SJSA1 (cell line): Measurements from ENCODE around the gene SMIM36. TPM values are rescaled to one million over a fixed set of nuclear protein-coding genes. Genes with fewer than 3 reads are reported as not detected.
"Not testable (repeated sequence)": the region's sequence is repeated elsewhere in the genome, so short reads cannot be mapped to it uniquely, and the experiment has no call there.

Experiments used
- DNase-seq, 2 experiments: peaks; one replicate each; pipeline ENCODE4 v3.0.0-alpha.2; 2015 to 2020; ENCODE audit warnings: low spot score in 2 of 2, low read depth in 1 of 2
- H3K27ac ChIP-seq: fragments of 250-450 bp; sonication (Bioruptor Pico); 2 replicates; pipeline ENCODE4 v1.5.1; 2020; ENCODE audit warnings: mild to moderate bottlenecking, moderate library complexity
- H3K27me3 ChIP-seq: fragments of 250-450 bp; sonication (Bioruptor Pico); replicated peaks from 2 replicates; pipeline ENCODE4 v1.5.1; 2020; ENCODE audit warnings: mild to moderate bottlenecking, moderate library complexity
- H3K36me3 ChIP-seq: fragments of 250-450 bp; sonication (Bioruptor Pico); 2 replicates; pipeline ENCODE4 v1.5.1; 2020; ENCODE audit warnings: mild to moderate bottlenecking
- H3K4me1 ChIP-seq: fragments of 250-450 bp; sonication (Bioruptor Pico); replicated peaks from 2 replicates; pipeline ENCODE4 v1.6.1; 2021; ENCODE audit warnings: mild to moderate bottlenecking
- H3K4me3 ChIP-seq: fragments of 250-450 bp; sonication (Bioruptor Pico); 2 replicates; pipeline ENCODE4 v1.5.1; 2020; ENCODE audit warnings: mild to moderate bottlenecking
- H3K9me3 ChIP-seq: fragments of 250-450 bp; sonication (Bioruptor Pico); replicated peaks from 2 replicates; pipeline ENCODE4 v1.5.1; 2020; ENCODE audit warnings: mild to moderate bottlenecking
- total RNA-seq: library from RNA; depleted of rRNA; stranded (reverse); fragments of >200 nt; shearing (Covaris generic); gene quantifications from 2 replicates; pipeline ENCODE4 v1.2.3, GENCODE V29; 2014

The SMIM36 gene
- total RNA-seq, 1 experiment from 2014 or later, result not detected

DNA sequence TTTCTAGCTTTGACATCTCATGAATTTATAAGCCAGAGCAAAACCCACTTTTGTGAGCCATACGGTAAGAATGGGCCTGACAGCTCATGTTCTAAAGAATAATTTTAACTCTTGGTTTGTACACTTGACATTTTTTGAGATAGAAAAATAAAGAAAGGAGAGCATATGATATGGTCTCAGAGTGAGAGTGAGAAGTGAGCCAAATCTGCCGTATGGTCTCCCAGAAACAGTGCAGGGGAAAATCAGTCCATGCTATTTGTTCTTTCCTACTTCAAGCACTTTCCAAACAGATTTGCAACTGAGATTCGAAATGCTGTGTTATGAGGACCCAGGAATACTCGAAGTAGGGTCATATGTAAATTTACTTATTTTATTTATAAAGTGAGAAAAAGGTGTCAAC lies 20.9 kb downstream of the SMIM36 start:
- Histone ChIP-seq H3K9me3 (no peaks in the 10 kb centered on the region), H3K27me3 (0 out of 2 replicates have a peak, but pooled peaks cover 5% of the 10 kb centered on the region), H3K4me1 (peaks cover 5% of the 10 kb centered on the region; the same call in 1 of the 2 replicates), H3K4me3 (no peak overlapping the region), H3K27ac (no peak overlapping the region), H3K36me3 (no peaks in the 10 kb centered on the region)
- no peak for DNase-seq

DNA sequence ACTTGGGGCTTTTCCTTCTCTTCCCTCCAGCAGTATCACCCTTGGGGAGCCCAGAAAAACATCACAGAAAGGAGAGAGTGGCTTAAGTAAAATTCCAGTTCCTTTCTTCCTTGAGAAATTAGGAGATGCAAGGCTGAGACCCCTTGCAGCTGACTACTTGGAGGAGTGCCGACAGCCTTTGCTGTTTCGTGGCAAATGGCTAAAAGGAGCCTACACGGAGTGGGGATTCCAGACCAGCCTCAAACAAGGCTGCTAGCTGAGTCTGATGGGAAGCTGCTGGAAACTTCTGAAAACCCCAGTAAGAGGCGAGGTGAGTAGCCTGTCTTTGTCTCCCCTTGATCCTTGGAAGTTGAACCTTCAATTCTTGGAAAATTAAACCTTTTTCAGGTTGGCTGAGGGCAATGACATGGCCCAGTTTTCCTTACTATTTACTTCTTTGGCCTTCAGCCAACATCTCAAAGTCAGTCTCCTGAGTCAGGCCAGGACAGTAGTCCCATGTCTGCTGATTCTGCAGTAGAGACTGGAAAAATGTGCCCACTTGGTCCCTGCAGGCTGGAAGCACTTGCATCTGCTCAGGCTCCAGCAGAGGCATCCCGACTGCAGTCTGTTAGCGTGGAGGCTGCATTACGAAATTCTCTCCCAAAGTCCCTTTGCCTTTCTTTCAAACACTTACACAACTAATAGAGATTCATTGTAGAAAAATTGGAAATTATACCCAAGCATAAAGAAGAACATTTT lies 23.4 kb downstream of the SMIM36 start:
- Histone ChIP-seq H3K9me3 (no peaks in the 10 kb centered on the region), H3K27me3 (no peaks in the 10 kb centered on the region), H3K4me3 (no peak overlapping the region), H3K36me3 (no peaks in the 10 kb centered on the region), H3K27ac (no peak overlapping the region), H3K4me1 (no peaks in the 10 kb centered on the region)
- no peak for DNase-seq

DNA sequence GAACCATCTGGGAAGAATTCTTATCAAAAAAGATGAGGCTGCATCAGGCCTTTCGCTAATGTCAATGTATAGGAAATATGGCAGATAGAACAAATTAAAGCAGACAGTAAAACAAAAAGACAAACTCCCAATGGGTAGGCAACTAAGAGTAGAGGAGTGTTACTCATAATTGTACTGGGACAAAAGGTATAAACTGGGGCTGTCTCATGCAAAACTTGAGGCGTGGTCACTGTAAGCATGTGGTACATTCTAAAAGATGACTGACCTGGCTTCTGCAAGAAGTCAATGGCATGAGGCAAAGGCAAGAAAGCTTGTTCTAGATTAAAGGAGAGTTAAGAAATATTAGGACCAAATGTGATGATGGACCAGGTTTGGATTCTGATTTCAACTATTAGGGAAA lies 26.7 kb downstream of the SMIM36 start:
- H3K9me3 ChIP-seq, result no peaks in the 10 kb centered on the region
- no peak overlapping the region for H3K4me3 ChIP-seq
- no peaks in the 10 kb centered on the region for H3K36me3 ChIP-seq
- no peak for DNase-seq
- no peaks in the 10 kb centered on the region for H3K27me3 ChIP-seq
- no peak overlapping the region for H3K27ac ChIP-seq
- no peaks in the 10 kb centered on the region for H3K4me1 ChIP-seq

DNA sequence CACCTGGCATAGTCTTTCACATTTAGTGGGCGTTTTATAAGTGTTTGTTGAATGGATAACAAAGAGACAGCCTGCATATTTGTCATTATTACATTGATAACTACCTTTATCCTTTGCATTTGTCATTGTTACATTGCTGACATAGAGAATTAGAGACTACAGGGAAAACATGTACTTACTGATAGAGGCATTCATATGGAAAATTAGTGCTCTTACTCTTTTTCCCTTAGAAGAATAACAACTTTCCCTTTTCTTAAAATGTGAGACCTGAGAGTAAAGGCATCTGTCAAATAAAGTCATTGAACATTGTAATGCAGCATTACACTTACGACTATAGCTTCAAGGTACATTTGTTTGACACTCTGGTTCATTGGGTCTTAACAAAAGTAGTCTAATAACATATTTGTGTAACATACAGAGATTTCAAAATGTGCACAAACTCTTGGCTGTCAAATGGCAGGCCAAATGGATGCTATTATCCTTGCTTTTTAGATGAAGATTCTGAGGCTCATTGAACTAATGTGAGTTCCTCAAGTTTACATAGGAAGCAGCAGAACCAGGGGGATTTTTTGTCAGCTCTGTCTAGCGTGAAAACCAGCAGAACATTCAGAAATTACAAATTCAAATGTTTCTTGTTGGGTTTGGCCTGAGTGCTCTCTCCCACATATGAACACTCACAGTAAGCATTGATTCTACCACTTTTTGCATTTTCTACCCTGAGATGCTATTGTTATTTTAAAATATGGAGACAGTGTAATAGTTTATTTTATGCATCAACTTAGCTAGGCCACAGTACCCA lies 28.5 kb downstream of the SMIM36 start:
- no peaks in the 10 kb centered on the region for H3K36me3 ChIP-seq
- no peaks in the 10 kb centered on the region for H3K4me1 ChIP-seq
- H3K4me3 ChIP-seq, result no peak overlapping the region
- H3K27ac ChIP-seq, result no peak overlapping the region
- no peaks in the 10 kb centered on the region for H3K27me3 ChIP-seq
- H3K9me3 ChIP-seq, result no peaks in the 10 kb centered on the region
- no peak for DNase-seq

DNA sequence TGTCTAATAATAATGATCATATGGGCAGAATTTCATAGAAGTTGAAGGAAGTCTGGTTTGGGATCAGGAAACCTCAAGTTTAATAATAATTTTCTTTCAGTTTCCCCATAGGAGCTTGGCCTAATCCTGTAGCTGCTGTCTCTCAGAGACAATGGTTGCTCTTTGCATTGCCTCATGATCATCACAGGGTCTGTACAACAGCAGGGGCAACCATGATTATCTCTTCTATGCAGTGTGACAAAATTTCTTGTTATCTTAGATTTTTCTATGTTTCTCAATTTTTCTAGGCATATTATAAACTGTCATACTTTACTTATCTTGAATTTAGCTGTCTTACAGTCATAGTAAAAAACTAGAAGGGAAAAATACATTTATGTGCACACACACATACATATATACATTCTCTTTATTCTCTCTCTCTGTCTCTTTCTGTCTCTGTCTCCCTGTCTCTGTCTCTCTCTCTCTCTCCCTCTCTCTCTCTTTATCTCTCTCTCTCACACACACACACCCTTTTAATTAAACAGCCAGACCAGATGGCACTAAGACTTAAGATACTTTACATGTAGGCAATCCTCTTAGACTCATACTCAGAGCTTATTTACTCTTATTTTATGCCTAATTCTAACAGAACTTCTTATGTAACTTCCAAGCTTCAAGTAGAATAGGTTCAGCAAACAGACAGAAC lies 30.5 kb downstream of the SMIM36 start:
- Histone ChIP-seq H3K27me3 (no peaks in the 10 kb centered on the region), H3K36me3 (no peaks in the 10 kb centered on the region), H3K9me3 (no peaks in the 10 kb centered on the region), H3K4me1 (no peaks in the 10 kb centered on the region), H3K4me3 (no peak overlapping the region), H3K27ac (no peak overlapping the region)
- no peak for DNase-seq

DNA sequence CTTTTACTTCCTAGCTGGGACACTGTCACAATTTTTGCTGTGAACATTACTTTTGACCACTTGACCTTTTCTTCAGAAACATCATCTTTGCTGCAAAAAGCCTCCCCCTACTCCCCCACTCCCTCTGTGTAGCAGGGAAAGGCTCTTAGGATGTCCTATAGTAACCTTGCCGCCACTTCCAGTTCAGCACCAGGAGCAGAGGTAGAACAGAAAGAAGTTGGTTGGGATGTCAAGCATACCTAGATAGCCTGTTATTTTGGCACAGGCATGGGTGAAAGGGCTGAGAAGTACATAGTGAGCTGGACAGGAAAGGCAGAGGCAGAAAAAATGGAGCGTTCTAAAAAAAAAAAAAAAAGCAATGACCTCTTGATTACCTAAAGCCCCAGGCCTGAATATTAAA lies 31.3 kb downstream of the SMIM36 start:
- H3K4me3 ChIP-seq, result no peak overlapping the region
- no peaks in the 10 kb centered on the region for H3K4me1 ChIP-seq
- H3K27ac ChIP-seq, result no peak overlapping the region
- no peaks in the 10 kb centered on the region for H3K36me3 ChIP-seq
- no peaks in the 10 kb centered on the region for H3K9me3 ChIP-seq
- H3K27me3 ChIP-seq, result no peaks in the 10 kb centered on the region
- no peak for DNase-seq

DNA sequence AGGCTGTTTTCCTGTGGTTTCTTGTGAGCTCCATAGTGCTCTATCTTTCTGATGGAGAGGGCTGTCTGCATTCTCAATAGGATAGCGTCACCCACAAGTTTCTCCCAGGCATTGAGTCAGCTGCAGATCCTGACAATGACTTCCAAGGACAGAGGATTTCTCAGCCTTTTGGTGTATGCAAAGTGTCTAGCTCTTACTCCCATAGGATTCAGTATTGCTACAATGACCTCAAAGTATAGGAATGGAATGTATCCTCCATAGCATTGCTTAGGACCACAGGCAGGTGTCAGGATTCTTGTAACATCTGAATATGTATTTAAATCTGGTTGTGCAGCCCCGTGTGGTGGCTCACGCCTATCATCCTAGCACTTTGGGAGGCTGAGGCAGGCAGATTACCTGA lies 32.3 kb downstream of the SMIM36 start:
- H3K4me1 ChIP-seq, result no peaks in the 10 kb centered on the region
- no peak overlapping the region for H3K4me3 ChIP-seq
- H3K27me3 ChIP-seq, result no peaks in the 10 kb centered on the region
- no peak for DNase-seq
- H3K27ac ChIP-seq, result no peak overlapping the region
- no peaks in the 10 kb centered on the region for H3K9me3 ChIP-seq
- H3K36me3 ChIP-seq, result no peaks in the 10 kb centered on the region

DNA sequence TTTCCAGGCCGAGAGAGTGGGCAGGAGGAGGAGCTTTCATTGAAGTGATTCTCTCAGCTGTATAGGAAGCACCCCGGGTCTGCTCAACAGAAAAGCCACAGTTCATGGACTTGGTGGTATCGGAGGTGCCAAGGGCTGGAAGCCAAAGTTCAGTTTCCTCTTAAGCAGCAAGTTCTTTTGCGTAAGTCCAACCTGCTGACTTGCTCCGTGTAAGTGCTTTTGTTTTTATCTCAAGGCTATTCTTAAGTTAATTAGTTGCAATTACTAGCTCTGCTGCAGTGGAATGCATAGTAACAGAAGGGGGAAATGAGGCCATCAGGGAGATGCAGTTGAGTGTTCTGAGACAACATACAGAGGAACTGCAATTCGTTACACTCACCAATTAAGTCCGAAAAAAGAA lies 44.6 kb downstream of the SMIM36 start:
- H3K4me3 ChIP-seq, result no peak overlapping the region
- no peaks in the 10 kb centered on the region for H3K27me3 ChIP-seq
- no peaks in the 10 kb centered on the region for H3K4me1 ChIP-seq
- H3K36me3 ChIP-seq, result no peaks in the 10 kb centered on the region
- DNase-seq, result no peak
- H3K9me3 ChIP-seq, result no peaks in the 10 kb centered on the region
- H3K27ac ChIP-seq, result no peak overlapping the region

DNA sequence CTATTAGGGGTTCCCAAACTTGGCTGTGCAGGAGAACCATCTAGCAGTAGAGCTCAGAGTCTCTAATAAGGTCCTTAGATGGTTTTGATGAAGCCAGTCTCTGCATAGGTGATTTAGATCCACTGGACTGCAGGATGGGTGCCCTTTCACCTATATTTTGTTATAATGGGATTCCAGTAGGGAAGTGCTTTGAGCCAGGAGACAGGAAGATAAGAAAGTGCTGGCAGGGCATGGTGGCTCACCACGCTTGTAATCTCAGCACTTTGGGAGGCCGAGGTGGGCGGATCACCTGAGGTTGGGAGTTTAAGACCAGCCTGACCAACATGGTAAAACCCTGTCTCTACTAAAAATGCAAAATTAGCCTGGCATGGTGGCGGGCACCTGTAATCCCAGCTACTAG lies 45.5 kb downstream of the SMIM36 start:
- not testable (repeated sequence) for H3K27me3 ChIP-seq, H3K9me3 ChIP-seq, H3K4me3 ChIP-seq, H3K4me1 ChIP-seq, H3K36me3 ChIP-seq, H3K27ac ChIP-seq, DNase-seq

DNA sequence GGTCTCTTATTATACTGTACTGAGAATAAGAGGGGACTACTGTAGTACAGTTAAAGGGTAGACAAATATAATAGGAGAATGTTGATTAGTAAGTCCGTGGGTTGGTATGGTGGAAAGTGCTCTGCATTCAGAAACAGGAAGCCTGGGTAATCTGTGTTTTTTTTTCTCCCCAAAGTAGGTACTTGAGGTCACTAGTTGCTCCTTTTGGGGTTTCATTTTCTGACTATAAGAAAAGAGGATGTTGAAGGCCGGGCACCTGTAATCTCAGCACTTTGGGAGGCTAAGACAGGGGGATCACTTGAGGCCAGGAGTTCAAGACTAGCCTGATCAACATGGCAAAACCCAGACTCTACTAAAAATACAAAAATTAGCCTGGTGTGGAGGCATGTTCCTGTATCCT lies 47.7 kb downstream of the SMIM36 start:
- Histone ChIP-seq H3K27ac (no peak overlapping the region), H3K4me3 (no peak overlapping the region), H3K9me3 (no peaks in the 10 kb centered on the region)

DNA sequence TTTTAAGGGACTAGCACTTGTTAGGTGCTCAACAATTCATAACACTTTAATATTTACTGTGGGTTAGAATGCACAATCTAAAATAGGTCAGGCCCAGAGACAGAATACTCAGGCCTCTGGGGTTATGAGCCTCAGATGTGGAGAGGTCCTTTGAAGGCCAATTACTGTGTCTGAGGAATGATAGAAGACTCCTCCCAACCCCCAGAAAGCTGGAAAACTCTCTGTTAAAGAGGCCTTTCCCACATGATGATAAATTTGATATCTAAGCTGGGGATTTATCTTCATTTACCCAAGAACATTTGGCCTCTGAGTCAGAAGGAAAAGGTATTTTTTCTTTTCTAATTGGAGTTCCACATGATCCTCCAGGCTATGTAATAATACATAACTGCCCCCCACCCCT lies 48.5 kb downstream of the SMIM36 start:
- Histone ChIP-seq H3K9me3 (no peaks in the 10 kb centered on the region), H3K4me1 (peaks cover 11% of the 10 kb centered on the region), H3K36me3 (no peaks in the 10 kb centered on the region), H3K4me3 (no peak overlapping the region), H3K27ac (no peak overlapping the region), H3K27me3 (no peaks in the 10 kb centered on the region)
- no peak for DNase-seq

More for the DNA sequence above, 47.7 kb downstream of the SMIM36 start:
- DNase-seq, result no peak
- Histone ChIP-seq H3K36me3 (no peaks in the 10 kb centered on the region), H3K27me3 (no peaks in the 10 kb centered on the region), H3K4me1 (peaks cover 9% of the 10 kb centered on the region)

DNA sequence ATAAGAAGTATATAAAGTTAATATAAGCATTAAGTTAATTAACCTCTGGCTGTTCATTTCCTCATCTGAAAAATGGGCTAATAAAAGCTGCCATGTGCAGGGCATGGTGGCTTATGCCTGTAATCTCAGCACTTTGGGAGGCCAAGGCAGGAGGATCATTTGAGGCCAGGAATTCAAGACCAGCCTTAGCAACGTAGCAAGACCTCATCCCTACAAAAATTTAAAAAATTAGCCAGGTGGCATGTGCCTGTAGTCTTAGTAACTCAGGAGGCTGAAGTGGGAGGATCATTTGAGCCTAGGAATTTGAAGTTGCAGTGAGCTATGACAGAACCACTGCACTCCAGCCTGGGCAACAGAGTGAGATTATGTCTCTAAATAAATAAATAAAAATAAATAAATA lies 49.0 kb downstream of the SMIM36 start:
- Histone ChIP-seq H3K36me3 (no peaks in the 10 kb centered on the region), H3K9me3 (no peaks in the 10 kb centered on the region), H3K27ac (no peak overlapping the region), H3K4me1 (peaks cover 11% of the 10 kb centered on the region), H3K27me3 (no peaks in the 10 kb centered on the region), H3K4me3 (no peak overlapping the region)
- no peak for DNase-seq

DNA sequence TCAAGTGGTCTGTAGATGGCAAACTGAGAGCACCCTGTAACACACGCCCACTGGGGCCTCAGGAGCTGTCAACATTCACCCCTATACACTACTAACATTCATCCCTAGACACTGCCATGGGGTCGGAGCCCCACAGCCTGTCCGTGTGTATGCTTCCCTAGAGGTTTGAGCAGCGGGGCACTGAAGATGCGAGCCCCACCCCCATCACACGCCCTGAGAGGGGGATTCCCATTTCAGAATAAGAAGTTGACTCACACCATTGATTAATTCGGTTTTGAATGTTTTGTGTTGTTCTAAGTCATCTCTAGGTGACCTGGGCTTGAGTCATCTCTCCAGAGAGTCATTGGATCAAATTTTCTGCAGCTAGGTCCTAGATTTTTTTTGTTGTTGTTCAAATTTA lies 52.3 kb downstream of the SMIM36 start:
- Histone ChIP-seq H3K27ac (no peak overlapping the region), H3K36me3 (no peaks in the 10 kb centered on the region), H3K4me3 (no peak overlapping the region), H3K4me1 (peaks cover 37% of the 10 kb centered on the region), H3K9me3 (no peaks in the 10 kb centered on the region), H3K27me3 (no peaks in the 10 kb centered on the region)
- peak; percentile 44 to 67 for DNase-seq

DNA sequence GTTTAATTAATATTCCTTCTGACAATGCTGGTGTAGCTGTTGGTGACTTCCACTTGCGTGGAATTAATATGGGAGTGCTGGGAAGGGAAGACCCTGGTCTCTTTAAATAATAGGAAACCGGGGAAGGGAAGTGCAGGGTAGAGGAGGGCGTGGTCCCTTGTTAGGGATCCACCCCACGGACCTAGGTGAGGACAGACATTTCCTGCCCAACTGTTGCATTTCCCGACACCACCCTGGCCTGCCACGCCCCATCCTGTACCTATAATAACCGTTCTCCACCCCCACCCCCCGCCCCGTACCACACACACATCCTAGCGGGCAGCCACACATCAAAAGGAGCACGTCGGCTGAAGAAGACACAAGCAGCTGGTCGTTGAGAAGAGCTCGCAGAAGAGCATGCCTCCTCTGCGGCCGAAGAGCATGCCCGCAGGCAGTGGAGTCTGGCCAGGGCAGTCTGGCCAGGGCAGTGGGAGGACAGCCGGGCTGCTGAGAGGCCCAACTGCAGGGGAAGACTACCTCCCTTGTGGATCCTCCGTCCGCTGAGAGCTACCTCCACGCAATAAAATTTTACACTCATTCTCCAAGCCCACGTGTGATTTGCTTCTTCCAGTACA lies 52.9 kb downstream of the SMIM36 start:
- Histone ChIP-seq H3K27me3 (no peaks in the 10 kb centered on the region), H3K9me3 (no peaks in the 10 kb centered on the region), H3K4me1 (peaks cover 43% of the 10 kb centered on the region), H3K27ac (no peak overlapping the region), H3K36me3 (no peaks in the 10 kb centered on the region), H3K4me3 (no peak overlapping the region)
- DNase-seq, result no peak
